Measurements from ENCODE around the gene TTC34.

TTC34 gene

DNA sequence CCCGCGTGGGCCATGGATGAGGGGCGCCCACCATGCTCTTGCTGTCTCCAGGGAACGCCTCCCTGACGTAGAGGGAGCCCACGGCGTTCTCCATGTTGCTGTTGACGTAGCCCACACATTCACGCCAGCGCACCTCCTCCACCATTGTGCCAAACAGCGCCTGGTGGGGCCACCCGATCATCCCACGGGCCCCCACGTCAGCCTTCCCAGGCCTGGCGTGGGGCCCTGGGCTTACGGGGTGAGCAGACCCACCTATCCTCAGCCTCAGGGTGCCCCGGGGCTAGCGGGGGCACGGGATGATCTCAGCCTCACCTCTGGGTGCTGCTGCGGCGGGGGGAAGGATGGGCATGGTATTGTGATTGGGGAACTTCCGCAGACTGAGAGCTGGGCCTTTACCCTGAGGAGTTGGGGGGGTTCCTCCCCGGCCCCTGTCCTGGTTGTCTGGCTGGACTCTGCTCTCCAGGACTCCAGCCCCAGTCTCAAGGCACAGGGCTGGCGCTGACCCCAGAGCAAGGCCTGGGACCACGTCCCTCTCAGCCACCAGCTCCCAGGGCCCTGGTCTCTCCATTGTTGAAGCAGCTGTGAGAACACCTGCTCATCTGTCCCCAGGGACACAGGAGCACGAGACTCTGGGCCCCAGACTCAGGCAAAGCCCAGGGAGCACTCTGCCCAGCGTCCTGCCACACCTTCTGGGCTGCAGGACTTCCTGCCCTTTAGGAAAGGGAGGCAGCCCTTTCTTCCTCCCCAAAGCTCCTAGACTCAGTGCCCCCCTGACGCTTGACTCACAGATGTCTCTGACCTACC is 204.8 kb downstream of the TTC34 start:
- Histone ChIP-seq H3K9me3 (ENCODE audit: control insufficient read depth, low read length) (no peaks in the 10 kb centered on the region), H3K27me3 (ENCODE audit: control insufficient read depth, insufficient read depth, low read length, poor library complexity, severe bottlenecking) (no peaks in the 10 kb centered on the region), H3K36me3 (ENCODE audit: control insufficient read depth, insufficient read depth, low read length) (no peaks in the 10 kb centered on the region), H3K4me3 (ENCODE audit: insufficient read depth, low read depth, low read length) (no peak overlapping the region), H3K27ac (ENCODE audit: insufficient read depth, low read depth, low read length, poor library complexity, severe bottlenecking) (no peak overlapping the region), H3K4me1 (ENCODE audit: control insufficient read depth, insufficient read depth, low read length) (no peaks in the 10 kb centered on the region)
- 89 to 93% methylated on average over 28 of the region's 28 CpGs for WGBS, 2 experiments

GRCh38 chr1:2595812-2596529 is 205.5 kb downstream of the TTC34 start:
- no peaks in the 10 kb centered on the region for H3K4me1 ChIP-seq (ENCODE audit: control insufficient read depth, insufficient read depth, low read length)
- no peak overlapping the region for H3K27ac ChIP-seq (ENCODE audit: insufficient read depth, low read depth, low read length, poor library complexity, severe bottlenecking)
- no peaks in the 10 kb centered on the region for H3K9me3 ChIP-seq (ENCODE audit: control insufficient read depth, low read length)
- H3K36me3 ChIP-seq (ENCODE audit: control insufficient read depth, insufficient read depth, low read length) = no peaks in the 10 kb centered on the region
- H3K27me3 ChIP-seq (ENCODE audit: control insufficient read depth, insufficient read depth, low read length, poor library complexity, severe bottlenecking) = no peaks in the 10 kb centered on the region
- 91 to 92% methylated on average over 31 of the region's 31 CpGs for WGBS, 2 experiments
- no peak overlapping the region for H3K4me3 ChIP-seq (ENCODE audit: insufficient read depth, low read depth, low read length)

DNA sequence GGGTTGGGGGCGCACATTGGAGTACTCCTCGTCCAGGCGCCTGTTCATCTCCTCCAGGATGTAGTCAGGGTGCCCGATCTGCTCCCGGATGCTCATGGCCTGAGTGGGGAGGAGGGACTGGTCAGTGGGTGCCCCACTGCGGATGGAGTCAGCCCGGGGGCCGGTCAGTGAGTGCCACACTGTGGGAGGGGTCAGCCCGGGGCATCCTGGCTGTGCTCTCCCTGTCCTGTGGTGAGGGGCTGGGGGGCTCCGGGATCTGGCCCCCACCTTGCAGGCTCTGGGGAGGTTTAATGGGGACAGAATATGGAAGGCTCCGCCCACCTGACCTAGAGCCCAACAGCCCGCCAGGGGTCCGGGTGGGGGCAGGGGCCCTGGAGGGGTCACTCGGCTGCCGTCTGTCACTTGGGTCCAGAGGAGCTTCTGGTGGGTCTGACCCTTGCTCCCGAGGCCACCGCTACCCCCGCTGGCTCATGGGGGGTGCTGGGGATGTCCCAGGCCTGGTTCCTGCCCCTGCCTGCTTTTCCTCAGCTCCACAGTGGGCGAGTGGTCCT is 206.2 kb downstream of the TTC34 start:
- H3K9me3 ChIP-seq (ENCODE audit: control insufficient read depth, low read length) = no peaks in the 10 kb centered on the region
- no peaks in the 10 kb centered on the region for H3K27me3 ChIP-seq (ENCODE audit: control insufficient read depth, insufficient read depth, low read length, poor library complexity, severe bottlenecking)
- H3K4me1 ChIP-seq (ENCODE audit: control insufficient read depth, insufficient read depth, low read length) = no peaks in the 10 kb centered on the region
- H3K36me3 ChIP-seq (ENCODE audit: control insufficient read depth, insufficient read depth, low read length) = peaks cover 2% of the 10 kb centered on the region
- 94% methylated on average over 19 of the region's 19 CpGs for WGBS, 2 experiments
- H3K4me3 ChIP-seq (ENCODE audit: insufficient read depth, low read depth, low read length) = no peak overlapping the region
- no peak overlapping the region for H3K27ac ChIP-seq (ENCODE audit: insufficient read depth, low read depth, low read length, poor library complexity, severe bottlenecking)

- 93% methylated on average over 17 of the region's 17 CpGs for WGBS, 2 experiments
- Histone ChIP-seq H3K9me3 (ENCODE audit: control insufficient read depth, low read length) (no peaks in the 10 kb centered on the region), H3K4me1 (ENCODE audit: control insufficient read depth, insufficient read depth, low read length) (no peaks in the 10 kb centered on the region), H3K36me3 (ENCODE audit: control insufficient read depth, insufficient read depth, low read length) (peaks cover 6% of the 10 kb centered on the region), H3K27me3 (ENCODE audit: control insufficient read depth, insufficient read depth, low read length, poor library complexity, severe bottlenecking) (no peaks in the 10 kb centered on the region), H3K27ac (ENCODE audit: insufficient read depth, low read depth, low read length, poor library complexity, severe bottlenecking) (no peak overlapping the region), H3K4me3 (ENCODE audit: insufficient read depth, low read depth, low read length) (no peak overlapping the region)
These were observed 206.8 kb downstream of the TTC34 start for GRCh38 chr1:2594641-2595131.

DNA sequence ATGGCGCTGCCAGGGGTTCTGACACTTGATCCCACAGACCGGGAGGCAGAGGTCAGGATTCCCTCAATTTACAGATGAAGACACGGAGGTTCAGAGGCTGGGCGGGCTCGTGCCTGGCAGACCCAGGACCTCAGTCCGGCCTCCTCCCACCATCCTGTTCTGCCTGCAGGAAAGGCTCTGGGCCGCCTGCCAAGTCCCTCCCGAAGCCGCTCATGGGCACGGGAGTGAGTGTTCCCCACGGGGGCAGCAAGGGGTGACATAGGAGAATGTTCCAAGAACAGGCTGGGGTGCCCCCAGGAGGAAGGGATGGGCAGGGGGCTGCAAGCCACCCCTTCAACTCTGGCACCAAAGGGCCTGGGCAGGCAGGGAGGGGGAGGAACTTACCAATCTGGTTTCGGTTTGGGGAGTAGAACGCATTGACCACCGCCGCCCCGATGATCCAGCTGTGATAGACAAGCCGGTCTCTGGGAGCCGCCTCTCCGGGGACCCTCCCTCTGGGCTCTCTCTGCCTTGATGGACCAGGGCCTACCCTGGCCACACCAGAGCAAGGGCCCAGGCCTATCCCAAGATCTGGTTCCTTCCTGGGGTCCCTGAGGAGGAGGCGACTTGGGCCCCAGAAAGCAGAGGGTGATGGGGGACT is 207.4 kb downstream of the TTC34 start:
- no peaks in the 10 kb centered on the region for H3K27me3 ChIP-seq (ENCODE audit: control insufficient read depth, insufficient read depth, low read length, poor library complexity, severe bottlenecking)
- H3K9me3 ChIP-seq (ENCODE audit: control insufficient read depth, low read length) = no peaks in the 10 kb centered on the region
- peaks cover 6% of the 10 kb centered on the region for H3K36me3 ChIP-seq (ENCODE audit: control insufficient read depth, insufficient read depth, low read length)
- 88 to 89% methylated on average over 20 of the region's 20 CpGs for WGBS, 2 experiments
- no peak overlapping the region for H3K4me3 ChIP-seq (ENCODE audit: insufficient read depth, low read depth, low read length)
- H3K27ac ChIP-seq (ENCODE audit: insufficient read depth, low read depth, low read length, poor library complexity, severe bottlenecking) = no peak overlapping the region
- no peaks in the 10 kb centered on the region for H3K4me1 ChIP-seq (ENCODE audit: control insufficient read depth, insufficient read depth, low read length)

- 81 to 84% methylated on average over 26 of the region's 26 CpGs for WGBS, 2 experiments
- Histone ChIP-seq H3K9me3 (ENCODE audit: control insufficient read depth, low read length) (no peaks in the 10 kb centered on the region), H3K27ac (ENCODE audit: insufficient read depth, low read depth, low read length, poor library complexity, severe bottlenecking) (no peak overlapping the region), H3K27me3 (ENCODE audit: control insufficient read depth, insufficient read depth, low read length, poor library complexity, severe bottlenecking) (no peaks in the 10 kb centered on the region), H3K36me3 (ENCODE audit: control insufficient read depth, insufficient read depth, low read length) (peaks cover 6% of the 10 kb centered on the region), H3K4me1 (ENCODE audit: control insufficient read depth, insufficient read depth, low read length) (no peaks in the 10 kb centered on the region), H3K4me3 (ENCODE audit: insufficient read depth, low read depth, low read length) (no peak overlapping the region)
These were observed 208.1 kb downstream of the TTC34 start for GRCh38 chr1:2593251-2593878.

DNA sequence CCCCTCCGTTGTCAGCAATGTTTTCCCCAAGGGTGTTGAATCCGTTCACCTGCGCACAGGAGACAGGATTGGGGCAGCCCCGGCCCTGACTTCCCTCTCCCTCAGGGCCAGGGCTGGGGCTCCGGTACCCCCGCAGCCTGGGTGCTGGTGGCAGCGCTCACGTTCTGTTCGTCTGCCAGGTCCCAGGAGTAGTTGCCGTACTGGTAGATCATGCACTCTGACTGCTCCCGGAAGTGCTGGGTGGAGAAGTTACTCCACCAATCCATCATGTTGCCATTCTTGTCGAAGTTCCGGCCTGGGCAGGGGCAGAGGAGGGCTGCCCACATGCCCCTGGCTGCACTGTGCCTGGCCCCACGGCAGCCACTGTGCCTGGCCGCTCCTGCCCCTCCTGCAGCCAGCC is 208.8 kb downstream of the TTC34 start:
- H3K27me3 ChIP-seq (ENCODE audit: control insufficient read depth, insufficient read depth, low read length, poor library complexity, severe bottlenecking) = no peaks in the 10 kb centered on the region
- no peak overlapping the region for H3K27ac ChIP-seq (ENCODE audit: insufficient read depth, low read depth, low read length, poor library complexity, severe bottlenecking)
- peaks cover 6% of the 10 kb centered on the region for H3K36me3 ChIP-seq (ENCODE audit: control insufficient read depth, insufficient read depth, low read length)
- H3K4me1 ChIP-seq (ENCODE audit: control insufficient read depth, insufficient read depth, low read length) = no peaks in the 10 kb centered on the region
- no peak overlapping the region for H3K4me3 ChIP-seq (ENCODE audit: insufficient read depth, low read depth, low read length)
- no peaks in the 10 kb centered on the region for H3K9me3 ChIP-seq (ENCODE audit: control insufficient read depth, low read length)
- 87 to 89% methylated on average over 15 of the region's 15 CpGs for WGBS, 2 experiments

GRCh38 chr1:2591581-2592261 is 209.8 kb downstream of the TTC34 start:
- Histone ChIP-seq H3K4me1 (ENCODE audit: control insufficient read depth, insufficient read depth, low read length) (no peaks in the 10 kb centered on the region), H3K27ac (ENCODE audit: insufficient read depth, low read depth, low read length, poor library complexity, severe bottlenecking) (no peak overlapping the region), H3K27me3 (ENCODE audit: control insufficient read depth, insufficient read depth, low read length, poor library complexity, severe bottlenecking) (no peaks in the 10 kb centered on the region), H3K36me3 (ENCODE audit: control insufficient read depth, insufficient read depth, low read length) (peaks cover 6% of the 10 kb centered on the region), H3K4me3 (ENCODE audit: insufficient read depth, low read depth, low read length) (no peak overlapping the region), H3K9me3 (ENCODE audit: control insufficient read depth, low read length) (no peaks in the 10 kb centered on the region)
- 94 to 95% methylated on average over 12 of the region's 12 CpGs for WGBS, 2 experiments

DNA sequence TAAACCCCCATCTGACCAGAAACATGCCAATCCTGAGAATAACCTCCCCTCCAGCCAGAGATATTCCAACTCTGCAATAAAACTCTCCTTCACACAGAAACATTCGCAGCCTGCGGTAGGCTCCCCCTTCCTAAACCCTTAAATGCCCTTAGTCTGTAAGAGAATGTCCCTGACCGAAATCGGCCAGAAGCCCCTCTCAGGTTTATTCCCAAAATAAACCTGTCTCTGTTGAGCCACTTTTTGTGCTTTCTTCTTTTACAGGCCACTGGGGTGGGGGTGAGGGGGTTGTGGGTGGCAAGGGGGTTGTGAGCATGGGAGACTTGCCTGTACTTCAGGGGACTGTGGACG is 210.3 kb downstream of the TTC34 start:
- Histone ChIP-seq H3K4me3 (ENCODE audit: insufficient read depth, low read depth, low read length) (no peak overlapping the region), H3K9me3 (ENCODE audit: control insufficient read depth, low read length) (no peaks in the 10 kb centered on the region), H3K27me3 (ENCODE audit: control insufficient read depth, insufficient read depth, low read length, poor library complexity, severe bottlenecking) (no peaks in the 10 kb centered on the region), H3K27ac (ENCODE audit: insufficient read depth, low read depth, low read length, poor library complexity, severe bottlenecking) (no peak overlapping the region), H3K4me1 (ENCODE audit: control insufficient read depth, insufficient read depth, low read length) (no peaks in the 10 kb centered on the region), H3K36me3 (ENCODE audit: control insufficient read depth, insufficient read depth, low read length) (peaks cover 6% of the 10 kb centered on the region)
- 92 to 97% methylated on average over 5 of the region's 5 CpGs for WGBS, 2 experiments
